ENCODE results near the gene WNT10A. TPM values are rescaled to one million over a fixed set of nuclear protein-coding genes. Genes with fewer than 3 reads are reported as not detected.

The WNT10A gene
- total RNA-seq, 1 donor, result 1.5 TPM

- Histone ChIP-seq H3K27me3 (ENCODE audit: insufficient read depth, low read length) (peaks cover 64% of the 10 kb centered on the region), H3K4me1 (ENCODE audit: insufficient read depth, low read length) (peaks cover 10% of the 10 kb centered on the region), H3K4me3 (ENCODE audit: low read length) (no peak overlapping the region), H3K9me3 (ENCODE audit: low read depth, low read length) (no peaks in the 10 kb centered on the region)
Measured at GRCh38 chr2:218853766-218854165, 26.9 kb upstream of the WNT10A start.

- Histone ChIP-seq H3K9me3 (ENCODE audit: low read depth, low read length) (no peaks in the 10 kb centered on the region), H3K27me3 (ENCODE audit: insufficient read depth, low read length) (peaks cover 67% of the 10 kb centered on the region), H3K4me3 (ENCODE audit: low read length) (no peak overlapping the region), H3K4me1 (ENCODE audit: insufficient read depth, low read length) (peaks cover 10% of the 10 kb centered on the region)
Measured at GRCh38 chr2:218854860-218855259, 25.8 kb upstream of the WNT10A start.

GRCh38 chr2:218855305-218856166 lies 25.1 kb upstream of the WNT10A start:
- no peak overlapping the region for H3K4me3 ChIP-seq (ENCODE audit: low read length)
- H3K4me1 ChIP-seq (ENCODE audit: insufficient read depth, low read length), result peaks cover 17% of the 10 kb centered on the region
- no peaks in the 10 kb centered on the region for H3K9me3 ChIP-seq (ENCODE audit: low read depth, low read length)
- H3K27me3 ChIP-seq (ENCODE audit: insufficient read depth, low read length), result peaks cover 74% of the 10 kb centered on the region

GRCh38 chr2:218856167-218856895 lies 24.3 kb upstream of the WNT10A start:
- peaks cover 23% of the 10 kb centered on the region for H3K4me1 ChIP-seq (ENCODE audit: insufficient read depth, low read length)
- H3K27me3 ChIP-seq (ENCODE audit: insufficient read depth, low read length), result peaks cover 78% of the 10 kb centered on the region
- no peak overlapping the region for H3K4me3 ChIP-seq (ENCODE audit: low read length)
- no peaks in the 10 kb centered on the region for H3K9me3 ChIP-seq (ENCODE audit: low read depth, low read length)

- Histone ChIP-seq H3K4me3 (ENCODE audit: low read length) (no peak overlapping the region), H3K4me1 (ENCODE audit: insufficient read depth, low read length) (peaks cover 23% of the 10 kb centered on the region), H3K27me3 (ENCODE audit: insufficient read depth, low read length) (peaks cover 83% of the 10 kb centered on the region), H3K9me3 (ENCODE audit: low read depth, low read length) (no peaks in the 10 kb centered on the region)
Measured at GRCh38 chr2:218856896-218857243, 23.8 kb upstream of the WNT10A start.

GRCh38 chr2:218857371-218858137 lies 23.1 kb upstream of the WNT10A start:
- H3K9me3 ChIP-seq (ENCODE audit: low read depth, low read length), result no peaks in the 10 kb centered on the region
- peaks cover 80% of the 10 kb centered on the region for H3K27me3 ChIP-seq (ENCODE audit: insufficient read depth, low read length)
- no peak overlapping the region for H3K4me3 ChIP-seq (ENCODE audit: low read length)
- peaks cover 23% of the 10 kb centered on the region for H3K4me1 ChIP-seq (ENCODE audit: insufficient read depth, low read length)

- H3K4me1 ChIP-seq (ENCODE audit: insufficient read depth, low read length), result peaks cover 21% of the 10 kb centered on the region
- H3K27me3 ChIP-seq (ENCODE audit: insufficient read depth, low read length), result peaks cover 78% of the 10 kb centered on the region
Measured at GRCh38 chr2:218858138-218858445, 22.6 kb upstream of the WNT10A start.

GRCh38 chr2:218858671-218859555 lies 21.7 kb upstream of the WNT10A start:
- Histone ChIP-seq H3K27me3 (ENCODE audit: insufficient read depth, low read length) (peaks cover 75% of the 10 kb centered on the region), H3K4me1 (ENCODE audit: insufficient read depth, low read length) (peaks cover 14% of the 10 kb centered on the region), H3K4me3 (ENCODE audit: low read length) (no peak overlapping the region), H3K9me3 (ENCODE audit: low read depth, low read length) (no peaks in the 10 kb centered on the region)

More at GRCh38 chr2:218858138-218858445, 22.6 kb upstream of the WNT10A start:
- Histone ChIP-seq H3K9me3 (ENCODE audit: low read depth, low read length) (no peaks in the 10 kb centered on the region), H3K4me3 (ENCODE audit: low read length) (no peak overlapping the region)

GRCh38 chr2:218859556-218859987 lies 21.1 kb upstream of the WNT10A start, which contains the start of gene WNT6:
Gene WNT6, plus strand, starts transcription at chr2:218859805. Its CDS starts 233 bp downstream, at chr2:218860038.
- peaks cover 70% of the 10 kb centered on the region for H3K27me3 ChIP-seq (ENCODE audit: insufficient read depth, low read length)
- H3K9me3 ChIP-seq (ENCODE audit: low read depth, low read length), result no peaks in the 10 kb centered on the region
- peaks cover 14% of the 10 kb centered on the region for H3K4me1 ChIP-seq (ENCODE audit: insufficient read depth, low read length)
- no peak within 1 kb of the TSS for H3K4me3 ChIP-seq (ENCODE audit: low read length)

GRCh38 chr2:218859988-218860831 lies 20.4 kb upstream of the WNT10A start:
- Histone ChIP-seq H3K4me1 (ENCODE audit: insufficient read depth, low read length) (peaks cover 14% of the 10 kb centered on the region), H3K4me3 (ENCODE audit: low read length) (no peak overlapping the region), H3K27me3 (ENCODE audit: insufficient read depth, low read length) (peaks cover 64% of the 10 kb centered on the region), H3K9me3 (ENCODE audit: low read depth, low read length) (no peaks in the 10 kb centered on the region)

- H3K4me1 ChIP-seq (ENCODE audit: insufficient read depth, low read length), result peaks cover 14% of the 10 kb centered on the region
- H3K27me3 ChIP-seq (ENCODE audit: insufficient read depth, low read length), result peaks cover 56% of the 10 kb centered on the region
- H3K9me3 ChIP-seq (ENCODE audit: low read depth, low read length), result no peaks in the 10 kb centered on the region
- no peak overlapping the region for H3K4me3 ChIP-seq (ENCODE audit: low read length)
Measured at GRCh38 chr2:218860950-218861381, 19.7 kb upstream of the WNT10A start.

GRCh38 chr2:218861645-218862318 lies 18.9 kb upstream of the WNT10A start:
- Histone ChIP-seq H3K27me3 (ENCODE audit: insufficient read depth, low read length) (peaks cover 50% of the 10 kb centered on the region), H3K4me1 (ENCODE audit: insufficient read depth, low read length) (peaks cover 14% of the 10 kb centered on the region), H3K4me3 (ENCODE audit: low read length) (no peak overlapping the region), H3K9me3 (ENCODE audit: low read depth, low read length) (no peaks in the 10 kb centered on the region)

GRCh38 chr2:218863021-218863520 lies 17.6 kb upstream of the WNT10A start:
- Histone ChIP-seq H3K4me1 (ENCODE audit: insufficient read depth, low read length) (peaks cover 14% of the 10 kb centered on the region), H3K4me3 (ENCODE audit: low read length) (no peak overlapping the region), H3K9me3 (ENCODE audit: low read depth, low read length) (no peaks in the 10 kb centered on the region), H3K27me3 (ENCODE audit: insufficient read depth, low read length) (peaks cover 41% of the 10 kb centered on the region)

Measured in mononuclear cell (primary cell).